ENCODE data around the gene RPS25.
A peak's percentile ranks its signal among the peaks of the same experiment; 100 is the strongest.
"Not testable (repeated sequence)": the region's sequence is repeated elsewhere in the genome, so short reads cannot be mapped to it uniquely, and the experiment has no call there.

RPS25 gene

GRCh38 chr11:119016216-119017009 is 1.7 kb downstream of the RPS25 start:
- no peak for DNase-seq (ENCODE audit: low read depth in 2 of 2)

GRCh38 chr11:119015054-119015611 is 3.0 kb downstream of the RPS25 start:
- no peak for DNase-seq (ENCODE audit: low read depth in 2 of 2)

GRCh38 chr11:119014209-119014924 is 3.8 kb downstream of the RPS25 start:
- no peak for DNase-seq (ENCODE audit: low read depth in 2 of 2)

- no peak for DNase-seq (ENCODE audit: low read depth in 2 of 2)
These were observed 5.4 kb downstream of the RPS25 start for GRCh38 chr11:119012629-119013170.

GRCh38 chr11:119011476-119012053 is 6.6 kb downstream of the RPS25 start:
- no peak for DNase-seq (ENCODE audit: low read depth in 2 of 2)

GRCh38 chr11:119006656-119007055 is 11.5 kb downstream of the RPS25 start:
- DNase-seq (ENCODE audit: low read depth in 2 of 2): no peak

GRCh38 chr11:119000906-119001305 is 17.2 kb downstream of the RPS25 start:
- DNase-seq (ENCODE audit: low read depth in 2 of 2): no peak

- no peak for DNase-seq (ENCODE audit: low read depth in 2 of 2)
These were observed 19.3 kb downstream of the RPS25 start for GRCh38 chr11:118998822-118999221.

- DNase-seq (ENCODE audit: low read depth in 2 of 2): no peak
These were observed 19.8 kb downstream of the RPS25 start for GRCh38 chr11:118998388-118998717.

- DNase-seq (ENCODE audit: low read depth in 2 of 2): peak; percentile 87 to 91
These were observed 20.3 kb downstream of the RPS25 start, which contains the start of gene CENATAC for GRCh38 chr11:118997627-118998387. CENATAC (plus strand) TSS chr11:118998138; CDS start chr11:118998198, 60 bp downstream.

- DNase-seq (ENCODE audit: low read depth in 2 of 2): no peak
These were observed 21.1 kb downstream of the RPS25 start for GRCh38 chr11:118996926-118997626.

GRCh38 chr11:118991486-118992038 is 26.6 kb downstream of the RPS25 start:
- DNase-seq (ENCODE audit: low read depth in 2 of 2): not testable (repeated sequence)

GRCh38 chr11:118988280-118988679 is 29.9 kb downstream of the RPS25 start:
- DNase-seq (ENCODE audit: low read depth in 2 of 2): no peak

- DNase-seq (ENCODE audit: low read depth in 2 of 2): no peak
These were observed 33.3 kb downstream of the RPS25 start for GRCh38 chr11:118984825-118985224.

GRCh38 chr11:118984337-118984736 is 33.8 kb downstream of the RPS25 start:
- DNase-seq (ENCODE audit: low read depth in 2 of 2): not testable (repeated sequence)

GRCh38 chr11:118980191-118980881 is 37.8 kb downstream of the RPS25 start:
- DNase-seq (ENCODE audit: low read depth in 2 of 2): no peak

- no peak for DNase-seq (ENCODE audit: low read depth in 2 of 2)
These were observed 38.7 kb downstream of the RPS25 start for GRCh38 chr11:118979434-118979833.

GRCh38 chr11:118975771-118976709 is 42.1 kb downstream of the RPS25 start:
- no peak for DNase-seq (ENCODE audit: low read depth in 2 of 2)

- DNase-seq (ENCODE audit: low read depth in 2 of 2): no peak
These were observed 44.2 kb downstream of the RPS25 start for GRCh38 chr11:118973985-118974384.
